HCEC 1CT (cell line): ENCODE results near the gene TACR2.
A peak's percentile ranks its signal among the peaks of the same experiment; 100 is the strongest.

ENCODE experiments used
- DNase-seq: peaks from one replicate; pipeline ENCODE4 v3.0.0-alpha.2; 2017

Gene TACR2

DNA sequence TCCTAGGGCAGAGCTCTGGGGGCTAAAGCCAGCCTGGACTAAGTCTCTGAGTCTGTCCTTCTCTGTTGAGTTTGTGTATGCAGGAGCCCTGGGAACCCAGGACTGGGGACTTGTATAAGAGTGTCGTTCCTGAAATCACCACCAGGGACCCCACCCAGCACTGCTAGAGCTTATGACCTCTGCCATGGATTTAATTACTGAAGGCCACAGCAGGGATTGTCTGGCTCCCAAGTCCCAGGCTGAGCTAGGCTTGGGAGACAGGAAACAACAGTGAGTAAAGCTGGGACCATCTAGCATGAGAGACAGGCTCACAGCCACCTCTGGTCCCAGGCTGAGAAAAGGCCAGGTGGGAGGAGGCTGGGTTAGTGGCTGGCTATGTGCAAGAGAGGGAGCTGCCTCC is 33.1 kb upstream of the TACR2 start:
- peak; percentile 74 for DNase-seq

DNA sequence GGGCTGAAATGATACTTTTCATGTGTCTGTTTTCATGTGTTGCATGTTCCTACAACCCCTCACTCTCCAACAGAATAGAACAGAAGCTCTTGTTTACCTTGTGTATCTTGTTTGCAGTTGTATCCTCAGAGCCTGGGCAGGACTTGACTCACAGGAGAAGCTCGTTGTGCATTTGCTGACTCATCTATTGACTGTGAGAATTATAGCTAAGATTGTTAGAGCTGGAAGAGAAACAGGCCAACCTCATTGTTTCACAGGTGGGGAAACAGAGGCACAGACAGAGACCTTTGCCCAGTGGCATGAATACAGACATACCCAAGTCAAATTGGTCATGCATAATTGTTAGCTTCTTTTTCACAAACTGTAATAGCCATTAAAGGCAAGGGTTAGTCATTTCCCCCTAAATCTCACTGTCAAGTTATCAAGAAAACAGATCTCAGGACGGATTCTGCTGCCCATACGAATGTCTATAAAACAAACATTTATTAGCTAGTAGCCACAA is 30.0 kb upstream of the TACR2 start:
- peak; percentile 90 for DNase-seq

DNA sequence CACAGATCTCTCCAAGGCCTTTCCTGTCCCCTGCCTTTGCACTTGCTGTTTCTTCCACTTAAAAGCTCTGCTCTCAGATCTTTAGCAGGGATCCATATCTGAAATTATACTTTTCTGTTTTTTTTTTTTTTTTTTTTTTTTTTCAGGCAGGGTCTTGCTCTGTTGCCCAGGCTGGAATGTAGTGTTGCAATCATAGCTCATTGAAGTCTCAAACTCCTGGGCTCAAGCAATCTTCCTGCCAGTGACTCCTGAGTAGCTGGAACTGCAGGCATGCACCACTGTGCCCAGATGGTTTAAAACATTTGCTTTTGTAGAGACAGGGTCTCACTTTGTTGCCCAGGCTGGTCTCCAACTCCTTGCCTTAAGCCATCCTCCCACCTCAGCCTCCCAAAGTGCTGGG is 29.5 kb upstream of the TACR2 start:
- peak; percentile 27 for DNase-seq

DNA sequence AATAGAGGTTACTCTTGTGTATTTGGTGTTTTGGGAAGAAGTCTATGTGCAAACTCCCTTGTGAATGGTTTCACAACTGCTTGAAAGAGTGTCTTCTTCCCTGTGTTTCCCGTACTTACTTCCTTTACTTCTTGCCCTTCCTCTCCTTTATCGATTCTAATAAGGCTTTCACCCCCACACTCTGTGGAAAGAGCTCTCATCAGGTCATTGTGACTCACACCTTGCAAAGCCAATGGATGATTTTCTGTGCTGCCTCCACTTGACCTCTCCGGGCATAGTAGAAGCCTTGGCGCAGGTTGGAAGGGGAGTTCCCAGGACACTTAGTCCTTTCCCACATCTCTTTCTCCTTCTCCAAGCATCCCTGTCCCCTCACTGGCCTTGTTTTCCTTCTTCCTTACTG is 28.3 kb upstream of the TACR2 start:
- peak; percentile 59 for DNase-seq

DNA sequence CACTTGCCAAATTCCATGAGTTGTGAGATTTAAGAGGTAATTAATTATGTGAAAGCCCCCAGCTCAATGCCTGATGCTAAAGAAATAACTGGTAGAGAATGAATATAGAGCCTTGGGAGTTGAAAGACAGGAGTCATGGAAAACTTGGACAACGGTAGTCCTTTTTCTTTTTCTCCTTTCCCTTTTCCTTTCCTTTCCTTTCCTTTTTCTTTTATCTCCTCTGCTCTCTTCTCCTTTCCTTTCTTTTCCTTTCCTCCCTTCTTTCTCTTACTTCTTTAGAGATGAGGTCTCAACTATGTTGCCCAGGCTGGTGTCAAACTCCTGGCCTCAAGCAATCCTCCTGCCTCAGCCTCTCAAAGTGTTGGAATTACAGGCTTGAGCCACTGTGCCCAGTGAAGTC is 26.6 kb upstream of the TACR2 start:
- DNase-seq, result no peak

DNA sequence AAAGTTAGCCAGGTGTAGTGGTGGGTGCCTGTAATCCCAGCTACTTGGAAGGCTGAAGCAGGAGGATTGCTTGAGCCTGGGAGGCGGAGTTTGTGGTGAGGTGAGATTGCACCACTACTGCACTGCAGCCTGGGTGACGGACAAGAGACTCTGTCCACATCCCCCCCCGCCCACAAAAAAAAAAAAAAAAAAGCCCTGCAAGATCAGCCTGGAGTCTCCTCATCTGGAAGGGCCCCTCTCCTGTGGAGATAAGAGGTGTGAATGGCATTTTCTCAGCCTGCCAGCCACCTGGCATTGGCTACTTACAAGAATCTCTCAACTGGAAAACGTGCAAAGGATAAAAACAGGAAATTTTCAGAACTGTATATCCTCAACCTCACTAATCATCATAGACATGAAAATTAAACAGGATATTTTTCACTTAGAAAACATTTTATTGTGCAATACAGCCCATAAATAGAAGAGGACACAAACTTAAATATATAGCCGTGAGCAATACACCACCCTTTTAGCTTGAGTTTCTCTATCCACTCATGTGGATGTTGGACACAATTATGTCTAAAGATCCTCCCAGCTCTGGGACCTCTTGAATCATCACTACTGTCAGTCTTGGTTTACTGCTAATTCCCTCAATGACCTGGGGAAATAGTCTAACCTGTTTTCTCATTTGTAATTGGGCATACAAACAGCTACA is 23.2 kb upstream of the TACR2 start:
- DNase-seq, result peak; percentile 90

DNA sequence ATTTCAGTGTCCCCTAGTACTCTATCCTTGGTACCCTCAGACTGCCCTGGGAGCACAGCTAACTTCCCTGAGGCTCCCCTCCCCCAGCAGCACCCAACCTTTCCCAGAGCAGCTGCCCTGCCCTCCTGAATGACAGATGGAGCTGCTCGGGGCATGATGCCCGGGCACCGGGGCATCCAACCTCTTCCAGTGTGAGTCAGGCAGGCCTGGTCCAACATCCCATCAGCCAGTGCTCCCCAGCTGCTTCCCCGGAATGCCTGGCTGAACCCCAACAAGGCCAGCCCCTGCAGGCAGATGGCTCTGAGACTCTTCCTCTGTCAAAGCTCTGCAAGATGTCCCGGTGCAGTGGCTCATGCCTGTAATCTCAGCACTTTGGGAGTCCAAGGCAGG is 22.6 kb upstream of the TACR2 start:
- DNase-seq, result peak; percentile 88

DNA sequence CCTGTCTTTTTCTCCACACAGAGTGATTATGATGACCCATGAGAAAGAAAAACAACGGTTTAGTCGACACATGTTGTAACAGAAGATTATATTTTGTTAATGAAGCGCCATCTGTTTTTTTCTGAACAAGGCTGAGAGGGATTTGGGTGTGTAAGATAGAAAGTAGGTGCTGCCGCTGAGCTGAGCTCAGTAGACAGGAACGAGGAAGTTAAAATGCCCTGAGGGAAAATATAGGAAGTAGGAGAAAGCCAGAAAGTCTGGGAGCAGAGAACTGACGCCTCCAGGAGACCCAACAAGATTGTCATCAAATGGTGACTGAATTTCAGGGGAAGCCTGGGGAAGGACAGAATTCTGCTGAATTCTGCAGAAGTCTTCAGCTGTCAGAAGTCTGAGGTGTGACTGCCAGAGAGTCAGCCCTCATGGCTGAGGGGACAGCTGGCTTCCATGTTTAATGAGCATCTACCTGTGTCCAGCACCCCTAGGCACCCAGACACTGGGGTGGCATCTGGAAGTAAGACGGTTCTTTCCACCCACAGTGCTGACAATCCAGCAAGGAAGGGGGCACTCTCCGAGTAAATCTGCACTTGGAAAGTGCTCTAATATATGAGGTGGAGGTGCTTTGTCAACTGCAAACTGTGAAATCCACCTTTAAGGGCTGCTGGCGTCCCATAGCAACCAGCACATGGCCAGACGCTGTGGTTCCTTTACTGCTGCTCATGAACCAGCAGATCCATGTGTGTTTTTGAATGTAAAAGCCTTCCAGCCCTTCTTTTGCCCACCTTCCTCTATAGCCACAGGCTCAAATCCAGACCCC is 22.0 kb upstream of the TACR2 start:
- peak; percentile 64 for DNase-seq

DNA sequence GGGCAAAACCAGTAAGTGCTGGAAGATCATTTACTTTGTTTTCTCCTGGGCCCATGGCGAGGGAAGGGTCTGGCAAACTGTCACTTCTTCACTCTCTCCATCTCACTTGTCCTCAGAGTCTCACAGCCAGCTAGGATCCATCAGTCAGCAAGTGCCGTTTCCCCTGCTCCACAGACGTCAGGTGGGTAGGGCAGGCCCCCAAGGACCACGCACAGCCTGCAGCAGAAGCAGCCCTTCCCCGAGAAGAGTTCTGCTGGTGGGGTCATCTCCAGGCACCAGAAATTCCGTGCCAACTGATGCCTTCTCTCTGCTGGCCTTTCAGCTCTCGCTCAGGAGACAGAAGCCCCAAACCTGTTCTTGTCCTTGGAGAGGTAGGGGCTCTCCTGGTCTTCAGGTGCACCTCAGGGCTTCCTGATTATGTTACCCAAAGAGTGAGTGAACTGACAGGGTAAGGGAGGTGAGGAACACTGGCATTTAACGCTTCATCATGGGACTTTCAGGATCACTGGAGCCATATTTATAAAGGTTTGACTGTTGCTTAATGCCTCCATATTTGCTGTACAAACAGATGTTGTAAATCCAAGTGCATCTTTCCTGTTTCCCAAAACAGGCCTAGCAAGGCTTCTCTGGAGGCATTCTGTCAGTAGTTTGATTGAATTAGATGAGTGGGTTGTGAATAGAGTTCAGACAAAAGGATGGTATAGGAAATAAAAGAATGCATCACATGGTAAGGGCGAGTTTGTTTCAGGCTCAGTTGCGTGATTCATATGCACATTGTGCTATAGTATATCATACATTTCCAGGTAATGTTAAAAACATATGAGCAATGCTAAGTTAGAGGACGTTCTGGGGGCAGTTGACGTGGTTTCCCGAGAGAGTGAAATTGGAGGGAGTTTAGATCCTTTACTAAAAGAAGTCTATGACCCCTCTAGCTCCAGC is 20.9 kb upstream of the TACR2 start:
- DNase-seq, result no peak

DNA sequence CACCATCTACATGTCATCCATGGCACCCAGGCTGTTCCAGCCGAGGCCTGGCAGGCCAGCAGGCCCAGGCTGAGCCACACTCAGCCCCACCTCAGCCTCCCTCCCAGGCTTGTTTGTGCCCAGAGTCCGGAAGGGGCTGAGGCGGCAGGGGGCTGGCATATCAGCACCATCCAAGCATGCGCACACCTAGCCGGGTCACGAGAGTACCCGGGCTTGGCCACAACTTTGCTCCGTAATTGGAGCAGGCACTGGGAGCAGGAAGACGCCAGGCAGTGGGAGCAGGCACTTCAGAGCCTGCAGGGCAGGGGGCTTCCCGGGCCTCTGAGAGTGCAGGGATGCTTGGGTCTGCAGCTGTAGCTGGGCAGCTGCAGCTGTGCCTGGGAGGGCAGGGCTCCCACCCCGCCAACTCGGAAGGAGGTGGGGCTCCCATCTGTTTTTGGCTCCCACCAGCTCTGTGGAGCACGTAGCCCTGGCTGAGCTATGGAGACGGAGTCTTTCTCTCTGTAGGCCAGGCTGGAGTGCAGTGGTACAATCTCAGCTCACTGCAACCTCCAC is 19.3 kb upstream of the TACR2 start:
- DNase-seq, result no peak

DNA sequence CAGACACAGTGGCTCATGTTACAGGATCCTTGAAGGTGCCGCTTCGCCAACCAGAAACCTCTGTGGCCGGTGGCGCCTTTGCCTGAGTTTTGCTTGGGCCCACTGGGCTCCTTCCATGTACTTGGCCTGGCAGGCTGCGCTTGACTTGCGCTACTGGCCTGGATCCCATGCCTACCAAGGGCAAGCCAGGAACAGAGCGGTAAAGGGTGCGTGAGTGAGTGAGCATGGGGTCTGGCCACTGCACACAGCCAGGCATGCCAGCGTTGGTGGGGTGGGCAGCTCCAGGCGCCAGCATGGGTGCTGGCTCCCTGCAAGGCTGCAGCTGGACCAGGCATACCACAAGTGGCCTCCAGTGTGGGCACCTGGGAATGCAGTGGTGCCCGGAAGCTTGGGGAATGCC is 18.2 kb upstream of the TACR2 start:
- no peak for DNase-seq

DNA sequence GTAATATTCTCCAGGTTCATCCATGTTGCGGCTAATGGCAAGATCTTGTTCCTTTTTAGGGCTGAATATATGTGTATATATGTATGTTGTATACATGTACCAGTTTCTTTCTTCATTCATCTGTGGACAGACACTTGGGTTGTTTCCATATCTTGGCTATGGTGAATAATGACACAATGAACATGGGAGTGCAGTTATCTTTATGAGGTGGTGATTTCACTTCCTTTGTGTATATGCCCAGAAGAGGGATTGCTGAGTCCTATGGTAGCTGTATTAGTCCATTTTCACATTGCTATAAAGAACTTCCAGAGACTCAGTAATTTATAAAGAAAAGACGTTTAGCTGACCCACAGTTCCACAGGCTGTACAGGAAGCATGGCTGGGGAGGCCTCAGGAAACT is 17.5 kb upstream of the TACR2 start:
- no peak for DNase-seq

DNA sequence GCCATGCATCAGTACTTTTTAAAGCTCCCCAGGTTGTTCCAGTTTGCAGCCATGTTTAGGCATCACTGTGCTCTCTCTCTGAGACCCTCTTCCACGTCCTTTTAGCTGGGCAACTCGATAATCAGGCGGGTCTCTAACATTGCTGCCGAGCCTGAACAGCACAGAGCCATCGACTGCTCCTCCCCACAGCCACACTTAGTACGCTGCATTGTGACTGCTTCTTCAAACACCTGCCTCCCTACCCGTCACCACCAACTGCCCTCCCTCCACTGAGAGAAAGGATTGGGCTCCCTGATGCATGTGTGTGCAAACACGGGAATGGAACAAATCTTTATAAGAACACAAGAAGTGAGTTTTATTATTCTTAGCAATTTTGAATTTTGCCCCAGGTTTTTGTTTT is 11.4 kb upstream of the TACR2 start:
- no peak for DNase-seq

DNA sequence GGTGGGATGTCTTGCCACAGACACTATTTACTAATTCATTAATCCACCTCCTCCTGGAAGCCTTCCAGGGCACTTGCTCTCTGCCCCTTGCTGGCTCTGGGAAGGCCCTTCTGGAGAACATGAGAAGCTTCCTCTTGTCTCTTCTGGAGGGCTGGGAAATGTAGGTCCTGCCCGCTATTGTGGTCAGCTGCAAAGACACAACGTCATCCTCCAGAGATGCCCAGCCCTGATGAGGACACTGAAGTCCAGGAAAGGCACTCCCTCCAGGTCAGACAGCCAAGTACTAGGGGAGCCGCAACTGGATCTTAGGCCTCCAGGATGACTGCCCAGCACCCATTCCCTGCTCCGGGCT is 9.6 kb upstream of the TACR2 start:
- DNase-seq, result no peak

DNA sequence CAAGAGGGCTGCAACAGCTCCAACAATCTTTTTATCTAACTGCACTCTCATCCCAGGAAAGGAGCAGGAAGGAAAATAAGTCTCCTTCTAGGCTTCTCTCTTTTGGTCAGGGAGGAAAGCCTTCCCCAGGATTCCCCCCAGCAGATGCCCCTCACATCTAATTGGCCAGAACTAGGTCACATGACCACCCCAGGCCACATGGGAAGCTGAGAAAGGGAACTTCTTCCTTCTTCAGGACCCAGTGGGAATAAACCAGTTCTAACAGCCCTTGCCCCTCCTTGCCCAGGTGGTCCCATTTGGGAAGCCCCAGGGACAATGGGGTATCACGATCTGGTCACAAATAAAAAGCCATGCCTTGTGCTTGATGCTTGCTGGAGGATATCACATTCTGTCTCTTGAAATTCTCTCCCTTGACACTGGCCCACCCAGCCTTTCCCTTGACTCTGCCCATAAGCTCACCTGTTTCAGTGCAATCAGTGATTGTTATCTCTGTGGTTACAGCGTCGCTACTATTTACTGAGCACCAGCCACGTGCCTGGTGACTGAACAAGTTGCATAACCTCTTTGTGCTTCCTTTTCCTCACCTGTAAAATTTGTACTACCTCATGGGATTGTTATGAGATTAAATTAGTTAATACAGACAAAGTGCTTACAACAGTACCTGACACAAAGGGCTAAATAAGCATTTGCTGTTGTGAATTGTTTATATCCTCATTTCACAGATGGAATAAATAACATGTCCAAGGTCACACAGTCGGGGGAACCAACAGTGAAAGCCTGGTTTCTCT is 9.0 kb upstream of the TACR2 start:
- DNase-seq, result no peak

DNA sequence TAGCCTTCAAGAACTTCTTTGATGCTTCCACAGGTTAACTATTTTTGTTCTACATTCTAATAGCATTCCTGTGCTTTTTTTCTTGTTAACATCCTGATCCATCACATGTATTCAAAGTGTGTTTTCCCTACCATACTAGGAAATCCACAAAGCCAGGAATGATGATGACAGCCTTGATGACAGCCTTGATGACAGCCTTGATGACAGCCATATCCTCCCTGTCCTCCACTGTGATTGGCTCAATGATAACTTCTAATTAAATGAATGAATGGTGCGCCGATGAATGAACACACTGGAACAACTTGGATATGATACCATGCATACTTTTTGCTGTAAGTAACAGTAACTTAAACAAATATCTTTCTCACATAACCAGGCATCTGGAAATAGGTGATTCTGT is 8.3 kb upstream of the TACR2 start:
- DNase-seq, result no peak

DNA sequence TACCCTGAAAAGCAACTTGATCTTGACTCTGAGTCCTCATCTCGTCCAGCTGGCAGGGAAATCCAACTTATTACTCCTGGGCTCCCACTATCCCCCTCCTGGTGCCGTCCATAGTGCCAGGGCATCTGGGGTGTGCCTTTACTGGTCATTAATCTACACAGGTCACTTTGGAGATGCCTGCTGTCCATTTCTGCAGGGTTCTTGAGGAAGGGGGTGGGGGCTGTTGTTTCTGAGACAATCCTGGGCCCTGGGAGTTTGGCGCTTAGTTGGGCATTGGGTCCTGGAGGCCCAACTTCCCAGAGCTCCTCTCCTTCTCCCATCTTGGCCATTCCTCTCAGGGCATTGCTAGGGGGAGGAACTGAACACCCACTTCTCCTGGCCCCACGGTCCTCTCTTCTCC is 6.0 kb upstream of the TACR2 start:
- no peak for DNase-seq

DNA sequence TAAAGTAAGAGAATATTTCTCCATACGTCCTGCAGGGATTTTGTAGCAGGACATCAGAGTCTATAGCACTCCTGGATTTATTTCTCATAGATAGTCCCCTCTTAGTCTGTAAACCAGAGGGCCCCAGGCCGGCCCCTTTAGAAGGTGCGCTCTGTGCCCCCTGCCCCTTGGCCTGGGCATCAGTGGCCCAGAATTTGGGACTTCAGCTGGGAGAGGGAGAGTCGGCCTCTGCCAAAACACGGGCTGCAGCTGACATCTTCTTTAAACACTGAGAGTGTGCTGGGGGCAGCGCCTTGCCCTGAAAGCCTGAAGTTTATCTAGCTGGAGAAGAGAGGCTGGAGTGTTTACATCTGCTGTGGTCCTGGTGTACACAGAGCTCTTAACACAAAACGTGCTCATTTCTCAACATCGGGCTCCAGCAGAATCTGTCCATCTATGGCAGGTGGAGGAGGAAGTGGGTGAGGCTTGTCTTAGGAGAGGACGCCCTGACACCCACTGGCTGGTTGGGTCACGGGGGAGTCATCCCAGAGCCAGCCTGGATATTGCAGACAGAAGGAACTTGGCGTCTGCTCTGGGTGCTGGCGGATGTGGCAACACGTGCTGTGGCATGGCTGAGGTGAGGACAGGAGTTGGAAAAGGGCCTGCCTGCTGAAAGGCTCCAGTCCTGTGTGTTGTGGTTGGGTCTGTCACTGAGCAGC is 5.0 kb upstream of the TACR2 start:
- DNase-seq, result no peak

DNA sequence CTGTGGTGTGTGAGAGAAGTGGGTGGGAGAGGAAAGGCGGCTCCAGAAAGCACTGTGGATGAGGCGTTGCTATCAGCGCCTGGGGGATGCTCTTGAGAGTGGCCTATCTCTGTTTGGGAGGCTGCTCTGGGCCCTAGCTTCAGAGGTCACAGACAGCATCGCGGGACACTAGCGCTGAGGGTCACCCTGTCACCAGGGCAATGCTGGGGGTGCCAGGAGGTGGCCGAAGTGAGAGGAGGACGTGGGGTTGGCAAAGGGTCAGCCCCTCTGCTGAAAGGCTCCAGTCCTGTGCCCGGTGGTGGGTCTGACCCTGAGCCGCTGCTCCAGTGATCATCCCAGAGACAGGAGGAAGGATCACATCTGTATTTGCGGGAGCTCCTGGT is 3.0 kb upstream of the TACR2 start:
- no peak for DNase-seq

DNA sequence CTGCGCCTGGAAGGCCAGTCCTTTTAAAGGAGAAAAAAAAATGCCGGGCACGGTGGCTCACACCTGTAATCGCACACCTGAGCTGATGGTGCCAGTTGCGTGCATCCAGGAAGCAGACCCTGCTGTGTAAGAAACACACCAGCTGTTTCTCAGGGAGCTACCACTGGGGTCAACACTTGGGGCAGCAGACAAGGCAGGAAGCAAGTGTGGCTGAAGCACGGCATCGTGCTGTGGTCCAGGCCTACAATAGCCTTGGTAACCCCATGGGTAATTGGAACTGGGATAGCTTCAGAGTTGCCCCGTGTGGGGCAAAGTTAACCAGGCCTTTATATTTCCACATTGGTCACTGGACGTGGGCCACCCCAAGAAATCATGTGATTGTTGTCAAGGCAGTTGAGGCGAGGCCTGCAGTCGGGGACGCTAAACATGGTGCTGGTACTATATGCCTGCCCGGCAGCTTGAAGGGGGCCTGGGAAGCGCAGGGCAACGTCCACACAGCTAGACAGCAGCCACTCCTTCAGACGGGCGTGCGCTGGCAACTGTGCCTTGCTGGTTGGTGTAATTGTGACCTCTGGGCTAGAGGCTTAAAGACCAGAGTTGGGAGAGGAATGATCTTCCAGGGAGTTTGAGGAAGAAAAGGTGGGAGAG is 2.5 kb upstream of the TACR2 start:
- DNase-seq, result no peak
